HG03097 (cell line): ENCODE data around the gene PANX2.
"Not testable (repeated sequence)": the region's sequence is repeated elsewhere in the genome, so short reads cannot be mapped to it uniquely, and the experiment has no call there.

Source experiments
- ATAC-seq: cut with Tn5 transposase; IDR thresholded peaks from one replicate; pipeline ENCODE4 v1.9.1; 2021; ENCODE audit not compliant: unreplicated experiment, low FRiP score

The PANX2 gene

GRCh38 chr22:50197856-50198623 is 27.5 kb downstream of the PANX2 start:
- ATAC-seq: no peak

DNA sequence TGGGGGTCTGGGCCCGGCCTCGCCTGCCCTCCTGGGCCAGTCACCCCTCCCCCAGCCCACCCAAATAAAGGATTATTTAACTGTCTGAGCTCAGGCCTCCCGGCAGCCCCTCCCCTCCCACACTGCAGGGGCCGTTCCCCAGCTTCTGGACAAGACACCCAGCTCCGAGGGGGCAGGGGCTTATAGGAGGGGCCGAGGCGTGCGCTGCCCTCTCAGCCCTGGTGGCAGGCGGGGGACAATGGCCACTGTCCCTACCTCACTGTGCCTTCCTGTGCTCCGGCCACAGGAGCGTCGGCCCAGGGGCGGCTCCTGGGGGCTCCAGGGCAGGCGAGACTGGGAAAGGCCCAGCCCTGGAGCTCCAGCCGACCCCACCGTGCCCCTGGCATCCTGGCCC is 28.1 kb downstream of the PANX2 start:
- ATAC-seq: no peak

DNA sequence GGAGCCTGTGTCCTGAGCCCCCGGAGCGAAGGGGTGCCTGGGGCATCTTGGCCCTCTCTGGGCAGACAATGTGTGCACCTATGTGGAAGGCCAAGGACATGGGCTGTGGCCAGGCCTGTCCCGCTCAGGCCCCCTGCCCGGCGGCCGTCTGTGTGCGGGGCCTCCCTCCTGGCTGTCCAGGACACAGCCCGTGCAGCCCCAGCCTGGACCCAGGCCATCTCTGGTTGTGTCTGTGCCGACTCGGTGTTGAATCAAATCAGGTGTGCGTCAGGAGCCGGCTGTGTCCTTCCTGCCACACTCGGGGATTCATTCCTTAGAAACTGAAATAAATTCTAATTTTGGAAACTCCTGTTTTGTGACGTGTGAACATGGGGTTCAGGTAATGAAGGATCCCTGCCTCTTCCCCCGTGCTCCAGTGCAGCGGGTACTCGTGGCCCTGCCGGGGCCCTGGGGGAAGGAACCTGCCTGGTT is 28.8 kb downstream of the PANX2 start:
- no peak for ATAC-seq

DNA sequence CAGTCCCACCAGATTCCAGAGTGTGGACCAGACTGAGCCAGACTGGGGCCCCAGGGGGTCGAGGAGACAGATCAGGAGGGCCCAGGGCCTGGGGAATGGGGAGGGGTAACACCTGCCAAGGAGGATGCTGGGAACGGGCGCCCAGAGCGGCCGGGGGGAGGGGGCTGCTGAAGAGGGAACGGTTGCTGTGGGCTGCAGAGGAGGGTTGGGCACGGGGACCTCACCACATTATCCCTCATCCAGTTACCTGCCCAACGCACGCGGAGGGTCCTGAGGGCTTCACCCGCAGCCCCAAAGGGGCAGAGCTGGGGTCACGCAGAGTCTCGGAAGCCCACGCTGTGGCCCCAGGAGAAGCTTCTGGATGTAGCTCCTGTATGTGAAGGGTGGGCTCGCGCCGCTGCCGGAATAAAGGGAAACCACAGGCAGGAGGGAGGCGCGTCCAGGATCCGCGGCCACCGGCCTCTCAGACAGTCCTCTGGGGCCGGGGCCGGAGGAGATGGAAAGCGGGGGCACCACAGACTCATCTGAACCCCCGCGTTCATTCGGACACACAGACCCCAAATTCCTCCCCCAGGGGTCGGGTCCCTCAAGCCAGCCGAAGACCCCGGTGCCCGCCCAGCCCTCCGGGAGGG is 29.4 kb downstream of the PANX2 start:
- ATAC-seq: no peak

DNA sequence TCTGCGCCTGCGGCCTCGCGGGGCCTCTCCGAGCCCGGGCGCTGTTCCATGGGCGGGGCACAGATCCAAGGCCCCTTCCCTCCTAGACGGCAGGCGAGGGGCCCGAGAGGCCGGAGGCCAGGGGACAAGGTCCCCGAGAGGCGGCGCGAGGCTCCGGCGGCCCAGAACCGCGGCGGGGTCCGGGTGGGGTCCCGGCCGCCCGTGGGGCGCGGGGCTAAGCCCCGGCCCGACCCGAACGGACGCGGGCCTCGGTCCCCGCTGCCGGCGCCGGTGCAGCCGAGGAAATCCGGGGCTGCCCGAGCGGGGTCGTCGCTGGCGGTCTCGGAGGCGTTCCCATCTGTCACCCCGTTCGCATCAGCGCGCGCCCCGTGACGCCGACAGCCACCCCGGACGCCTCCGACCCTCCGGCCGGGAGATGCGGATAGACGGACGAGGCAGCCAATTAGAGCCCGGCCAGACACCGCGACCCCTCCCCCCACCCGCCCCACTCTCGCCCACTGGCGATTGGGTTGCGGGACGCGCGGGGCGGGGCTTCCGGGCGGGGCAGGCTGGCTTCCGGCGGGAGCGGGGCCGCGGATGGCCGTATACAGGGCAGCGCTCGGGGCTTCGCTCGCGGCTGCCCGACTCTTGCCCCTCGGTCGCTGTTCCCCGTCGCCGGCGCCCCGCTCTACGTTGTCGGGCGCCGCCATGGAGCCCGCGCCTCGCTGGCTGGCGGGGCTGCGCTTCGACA is 30.1 kb downstream of the PANX2 start, which contains the start of gene SELENOO:
TSS of gene SELENOO (plus strand) at position 551 of the 730 bp plus-strand sequence. CDS start at position 577, 26 bp downstream.
- ATAC-seq: peak; percentile 55

GRCh38 chr22:50201191-50202129 is 30.9 kb downstream of the PANX2 start:
- ATAC-seq: peak; percentile 22

- ATAC-seq: no peak
These were observed 31.7 kb downstream of the PANX2 start for GRCh38 chr22:50202130-50202666.

DNA sequence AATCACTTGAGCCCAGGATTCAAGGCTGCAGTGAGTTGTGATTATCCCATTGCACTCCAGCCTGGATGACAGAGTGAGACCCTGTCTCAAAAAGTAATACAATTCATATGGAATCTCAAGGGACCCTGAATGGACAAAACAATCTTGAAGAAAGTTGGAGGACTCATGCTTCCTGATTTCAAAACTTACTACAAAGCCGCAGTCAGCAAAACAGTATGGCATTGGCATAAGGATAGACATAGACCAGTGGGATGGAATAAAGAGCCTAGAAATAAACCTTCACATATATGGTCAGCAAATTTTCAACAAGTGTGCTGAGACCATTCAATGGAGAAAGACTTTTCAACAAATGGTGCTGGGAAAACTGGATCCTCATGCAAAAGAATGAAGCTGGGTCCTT is 32.8 kb downstream of the PANX2 start:
- ATAC-seq: no peak

- no peak for ATAC-seq
These were observed 34.0 kb downstream of the PANX2 start for GRCh38 chr22:50204571-50204970.

DNA sequence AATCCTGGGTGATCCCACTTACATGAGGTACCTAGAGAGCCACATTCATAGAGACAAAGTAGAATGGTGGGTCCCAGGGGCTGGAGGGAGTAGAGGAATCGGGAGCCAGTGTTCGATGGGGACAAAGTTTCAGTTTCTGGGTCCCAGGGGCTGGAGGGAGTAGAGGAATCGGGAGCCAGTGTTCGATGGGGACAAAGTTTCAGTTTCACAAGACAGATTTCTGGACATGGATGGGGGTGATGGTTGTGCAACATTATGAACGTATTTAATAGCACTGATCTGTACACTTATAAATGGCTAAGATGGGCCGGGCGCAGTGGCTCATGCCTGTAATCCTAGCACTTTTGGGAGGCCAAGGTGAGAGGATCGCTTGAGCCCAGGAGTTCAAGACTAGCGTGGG is 34.5 kb downstream of the PANX2 start:
- ATAC-seq: not testable (repeated sequence)

DNA sequence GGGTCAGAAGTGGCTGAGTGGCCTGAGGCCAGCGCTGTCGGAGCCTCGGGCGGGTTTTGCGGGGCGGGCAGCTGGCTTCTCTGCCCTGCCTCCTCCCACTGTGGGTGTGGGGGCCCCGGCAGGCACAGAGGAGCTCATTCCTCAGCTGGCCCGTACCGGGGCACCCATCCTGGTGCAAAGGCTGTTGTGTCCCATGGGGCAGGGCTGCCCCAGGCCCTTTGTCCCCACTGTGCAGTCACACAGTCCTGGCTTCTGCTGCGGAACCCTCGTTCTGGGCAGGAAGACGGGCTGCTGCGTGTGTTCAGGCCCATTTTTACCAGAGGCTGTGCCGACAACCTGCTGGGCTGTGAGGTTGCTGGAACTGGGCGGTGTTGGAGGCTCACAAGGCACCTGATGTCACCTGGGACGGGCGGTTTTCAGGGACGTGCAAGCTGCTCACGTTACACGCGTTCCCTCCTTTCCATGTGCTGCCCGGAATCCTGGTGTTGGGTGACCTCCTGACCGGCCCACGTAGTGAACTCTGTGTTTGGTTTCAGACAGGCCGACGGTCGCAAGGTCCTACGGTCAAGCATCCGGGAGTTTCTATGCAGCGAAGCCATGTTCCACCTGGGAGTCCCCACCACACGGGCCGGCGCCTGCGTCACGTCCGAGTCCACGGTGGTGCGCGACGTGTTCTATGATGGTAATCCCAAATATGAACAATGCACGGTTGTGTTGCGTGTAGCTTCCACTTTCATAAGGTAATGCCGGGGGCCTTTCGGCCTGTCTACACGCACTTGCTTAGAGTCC is 35.4 kb downstream of the PANX2 start:
- ATAC-seq: no peak

DNA sequence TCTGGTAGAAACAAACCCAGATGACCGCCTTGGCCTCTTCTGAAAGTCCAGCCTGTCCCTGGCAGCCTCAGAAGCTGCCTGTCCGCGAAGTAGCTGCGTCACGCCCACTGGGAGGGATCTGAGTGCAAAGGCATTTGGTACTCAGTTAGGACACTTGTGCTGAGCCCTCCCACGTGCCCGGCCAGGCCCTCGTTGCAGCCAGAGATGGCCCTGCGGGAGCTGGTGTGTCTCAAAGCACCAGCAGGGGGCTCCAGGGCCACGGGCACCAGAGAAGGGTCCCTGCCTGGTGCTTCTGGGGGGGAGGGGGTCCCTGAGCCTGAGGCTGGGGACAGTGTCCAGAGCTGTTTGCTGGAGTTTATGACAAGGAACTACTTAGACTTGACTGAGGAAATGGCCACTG is 36.1 kb downstream of the PANX2 start:
- ATAC-seq: no peak

GRCh38 chr22:50207383-50208140 is 37.0 kb downstream of the PANX2 start:
- no peak for ATAC-seq

- no peak for ATAC-seq
These were observed 38.0 kb downstream of the PANX2 start for GRCh38 chr22:50208430-50208938.

DNA sequence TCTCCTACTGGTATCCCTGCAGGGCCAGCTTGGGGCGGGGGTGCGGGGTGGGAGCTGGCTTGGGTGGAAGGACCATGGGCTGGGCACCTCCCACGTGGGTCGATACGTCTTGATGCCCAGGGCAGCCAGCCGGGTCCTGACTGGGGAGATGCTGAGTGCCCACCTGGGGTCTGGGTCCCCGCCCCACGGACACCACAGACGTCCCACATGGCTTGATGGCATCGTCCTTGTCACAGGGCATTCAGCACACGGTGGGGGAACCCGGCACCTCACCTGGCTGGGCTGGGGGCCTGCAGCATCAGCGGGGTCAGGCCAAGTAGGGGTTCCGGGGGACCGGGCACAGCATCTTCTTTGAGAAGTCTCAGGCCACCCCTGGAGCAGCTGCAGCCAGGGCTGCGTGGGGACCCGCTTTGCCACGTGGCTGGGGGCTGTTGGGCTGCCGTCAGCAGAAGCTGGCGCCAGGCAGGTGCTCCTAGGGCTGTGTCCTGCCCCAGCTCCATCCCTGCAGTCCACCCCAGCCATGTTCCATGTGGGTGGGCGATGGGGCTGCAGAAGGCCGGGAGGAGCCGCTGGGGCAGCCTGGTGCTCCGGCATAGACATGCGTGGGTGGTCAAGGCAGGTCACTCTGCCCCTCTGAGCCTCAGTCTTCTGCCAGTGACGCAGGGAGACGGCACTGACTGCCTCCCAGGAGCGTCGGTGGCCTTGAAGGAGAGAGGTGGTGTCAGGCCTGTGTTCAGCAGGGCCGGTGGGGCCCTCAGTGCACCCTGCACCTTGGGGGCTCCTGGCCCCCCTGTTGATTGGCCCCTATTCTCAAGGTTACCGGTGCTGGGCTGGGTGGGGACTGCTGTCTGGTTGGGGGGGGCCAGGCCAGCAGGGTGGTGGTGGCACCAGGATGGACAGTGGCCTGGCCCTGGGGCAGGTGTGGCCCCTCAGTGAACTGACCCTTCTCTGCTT is 38.7 kb downstream of the PANX2 start:
- ATAC-seq: no peak

GRCh38 chr22:50209893-50210292 is 39.4 kb downstream of the PANX2 start:
- no peak for ATAC-seq
